HCT116 (cell line): ENCODE data around the gene CIAO2B. TPM values are rescaled to one million over a fixed set of nuclear protein-coding genes. Genes with fewer than 3 reads are reported as not detected.
A peak's percentile ranks its signal among the peaks of the same experiment; 100 is the strongest.

Experiments used
- ATAC-seq: fragments of 200-7000 bp; cut with Tn5 transposase; 2 replicates; pipeline ENCODE4 v1.9.1; 2020; ENCODE audit warnings: mild to moderate bottlenecking, moderate library complexity
- BruUV-seq: library from RNA; stranded (reverse); fragments of 400-500 nt; replicated peaks from 2 replicates; lab custom pipeline; 2021; lab: Mats Ljungman, UMichigan
- CTCF ChIA-PET: fragments of 300-600 bp; sonication (Branson Sonifier 250); formaldehyde crosslinking; loops from one replicate; lab custom pipeline; 2021; ENCODE audit warnings: antibody characterized with exemption; lab: Charles Lee
- POLR2A ChIA-PET: fragments of 300-600, 350-600 bp; sonication (Branson Sonifier 250); formaldehyde crosslinking; loops from one replicate; lab custom pipeline; 2021; ENCODE audit warnings: antibody characterized with exemption; lab: Charles Lee
- RAD21 ChIA-PET, 2 experiments: fragments of 300-600 bp; sonication (Branson Sonifier 250); formaldehyde crosslinking; loops; one replicate each; lab custom pipeline; 2023; ENCODE audit warnings: low total read pairs in 2 of 2; ENCODE audit not compliant: uncharacterized antibody in 2 of 2, unreplicated experiment in 2 of 2, low non-redundant PET in 1 of 2; lab: Charles Lee
- DNase-seq: peaks from one replicate; pipeline ENCODE4 v3.0.0-alpha.2; 2010; ENCODE audit warnings: low read depth, low spot score
- H2AFZ ChIP-seq: fragments of 200-600 bp; shearing (Covaris generic), sonication (generic); 2 replicates; pipeline ENCODE4 v1.6.1; 2017; ENCODE audit warnings: low read depth, mixed run types, mixed read lengths, antibody characterized with exemption, low read length; ENCODE audit not compliant: poor library complexity, severe bottlenecking
- H3K27ac ChIP-seq: 2 replicates; pipeline ENCODE4 v1.5.1; 2012; ENCODE audit warnings: low read depth, low read length
- H3K27me3 ChIP-seq: fragments of 200-600 bp; sonication (generic); 2 replicates; pipeline ENCODE4 v1.6.1; 2016; ENCODE audit warnings: mixed run types, low read length, mixed read lengths; ENCODE audit not compliant: insufficient read depth
- H3K36me3 ChIP-seq, 2 experiments: fragments of 200-500 bp in 1 of 2; fragments of 200-600 bp in 1 of 2; sonication (Bioruptor generic) in 1 of 2; sonication (generic) in 1 of 2; 2 replicates each; pipeline versions ENCODE4 v1.5.1 to v1.6.1; 2014 to 2016; ENCODE audit warnings: low read length in 2 of 2, inconsistent platforms in 1 of 2, mixed read lengths in 1 of 2, mixed run types in 1 of 2; ENCODE audit not compliant: insufficient read depth in 2 of 2, control insufficient read depth in 1 of 2
- H3K4me1 ChIP-seq, 2 experiments: fragments of 200-600 bp in 1 of 2; sonication (generic) in 1 of 2; 2 replicates each; pipeline versions ENCODE4 v1.5.1 to v1.6.1; 2012 to 2017; ENCODE audit warnings: low read length in 2 of 2, inconsistent platforms in 1 of 2, mild to moderate bottlenecking in 1 of 2, mixed read lengths in 1 of 2, mixed run types in 1 of 2, moderate library complexity in 1 of 2; ENCODE audit not compliant: insufficient read depth in 2 of 2, control insufficient read depth in 1 of 2
- H3K4me2 ChIP-seq: fragments of 200-600 bp; sonication (generic); 2 replicates; pipeline ENCODE4 v1.6.1; 2017; ENCODE audit warnings: mixed run types, low read length, mixed read lengths
- H3K4me3 ChIP-seq, 2 experiments: fragments of 200-600 bp in 1 of 2; sonication (generic) in 1 of 2; replicated peaks in 1 of 2; 2 replicates each; pipeline ENCODE4 v1.5.1; 2011 to 2016; ENCODE audit warnings: low read length in 2 of 2, control low read depth in 1 of 2, low read depth in 1 of 2, mild to moderate bottlenecking in 1 of 2, mixed read lengths in 1 of 2, mixed run types in 1 of 2
- H3K79me2 ChIP-seq: fragments of 200-600 bp; sonication (generic); 2 replicates; pipeline ENCODE4 v1.6.1; 2017; ENCODE audit warnings: mild to moderate bottlenecking, mixed run types, low read length, moderate library complexity, mixed read lengths; ENCODE audit not compliant: insufficient read depth
- H3K9ac ChIP-seq: fragments of 200-600 bp; sonication (generic); 2 replicates; pipeline ENCODE4 v1.6.1; 2016; ENCODE audit warnings: low read length, mixed read lengths
- H3K9me2 ChIP-seq: fragments of 200-600 bp; sonication (generic), shearing (Covaris generic); 2 replicates; pipeline ENCODE4 v1.6.1; 2017; ENCODE audit warnings: mixed run types, mild to moderate bottlenecking, moderate library complexity; ENCODE audit not compliant: insufficient read depth
- H3K9me3 ChIP-seq, 2 experiments: fragments of 200-500 bp in 1 of 2; fragments of 200-600 bp in 1 of 2; sonication (Bioruptor generic) in 1 of 2; sonication (generic) in 1 of 2; 2 replicates each; pipeline ENCODE4 v1.6.1; 2014 to 2017; ENCODE audit warnings: low read length in 2 of 2, mixed read lengths in 2 of 2, inconsistent platforms in 1 of 2, low read depth in 1 of 2, mild to moderate bottlenecking in 1 of 2, mixed run types in 1 of 2, moderate library complexity in 1 of 2; ENCODE audit not compliant: control insufficient read depth in 1 of 2, insufficient read depth in 1 of 2
- H4K20me1 ChIP-seq: fragments of 200-600 bp; sonication (generic), shearing (Covaris generic); 2 replicates; pipeline ENCODE4 v1.6.1; 2017; ENCODE audit warnings: mixed run types, mild to moderate bottlenecking, moderate library complexity; ENCODE audit not compliant: insufficient read depth
- CTCF ChIP-seq, 3 experiments: fragments of 200-600 bp in 1 of 3; sonication (generic) in 1 of 3; IDR thresholded peaks in 2 of 3; conservative IDR thresholded peaks in 1 of 3; 2 replicates each; pipeline ENCODE4 v1.5.1; 2012 to 2017; ENCODE audit warnings: low read depth in 2 of 3, low read length in 2 of 3, antibody characterized with exemption in 1 of 3, borderline replicate concordance in 1 of 3, control low read depth in 1 of 3, mild to moderate bottlenecking in 1 of 3, mixed read lengths in 1 of 3, mixed run types in 1 of 3, moderate library complexity in 1 of 3; ENCODE audit not compliant: insufficient read depth in 1 of 3
- MAX ChIP-seq: IDR thresholded peaks from 2 replicates; pipeline ENCODE4 v1.6.1; 2012
- ZNF274 ChIP-seq: fragments of 200-500 bp; sonication (Bioruptor generic); IDR thresholded peaks from 2 replicates; pipeline ENCODE4 v1.6.1; 2014; ENCODE audit warnings: mild to moderate bottlenecking, low read depth, low read length, inconsistent platforms
- intact Hi-C: fragments of 100-400 bp; cut with micrococcal nuclease; formaldehyde crosslinking; loops from 2 replicates; pipeline ENCODE4 v1.10.0; 2022
- total RNA-seq: library from RNA; stranded (reverse); gene quantifications from one replicate; pipeline ENCODE4 v1.2.1, GENCODE V29; 2021; ENCODE audit not compliant: unreplicated experiment

CIAO2B gene
- total RNA-seq, 1 experiment from 2014 or later = 113 TPM

GRCh38 chr16:66928702-66929388 lies 5.4 kb downstream of the CIAO2B start:
- H3K36me3 ChIP-seq = peaks cover 0 to 7% of the 10 kb centered on the region in 2 experiments; a peak in 1 of 4 replicates
- DNase-seq (no peak), ATAC-seq (peak; percentile 39)
- no peak overlapping the region for H2AFZ ChIP-seq
- peak in 2 of 3 experiments; percentile 57 to 61; a peak in 5 of 6 replicates for TF ChIP-seq CTCF (IDR thresholded peaks at IDR 0.05 in 2 of 3, conservative IDR thresholded peaks at IDR 0.05 in 1 of 3; ENCODE audit: borderline replicate concordance in 1 of 3, insufficient read depth in 1 of 3, low read depth in 2 of 3, low read length in 2 of 3)
- 0 out of 2 replicates have a peak, but pooled peaks have one; percentile 8 for TF ChIP-seq MAX
- TF ChIP-seq ZNF274 = no peak
- H3K4me3 ChIP-seq = no peak overlapping the region
- ChIA-PET POLR2A (no interaction called here), CTCF (interaction anchor here (1.1 to 2.8 kb wide), 12 partner anchors 14 to 524 kb away, joined by 3 to 32 read pairs (median 3); partner anchors contain the start of genes CES3 and PDP2), RAD21 (interaction anchor here (0.7 to 1.4 kb wide), 3 partner anchors 19 to 33 kb away, joined by 4 to 6 read pairs (median 5); no protein-coding TSS in a partner anchor)
- no peak overlapping the region for H3K9ac ChIP-seq
- peaks cover 19% of the 10 kb centered on the region for H3K79me2 ChIP-seq
- peaks cover 21 to 63% of the 10 kb centered on the region in 2 experiments for H3K4me1 ChIP-seq
- no peaks in the 10 kb centered on the region for H4K20me1 ChIP-seq
- H3K9me3 ChIP-seq = no peaks in the 10 kb centered on the region
- H3K27me3 ChIP-seq = no peaks in the 10 kb centered on the region
- no TSS peak for BruUV-seq
- H3K27ac ChIP-seq = 0 out of 2 replicates have a peak overlapping the region, but pooled peaks have one; percentile 22
- intact Hi-C loops = loop anchor here (1.0 kb wide), 1 partner anchor 34 kb away; no protein-coding TSS in a partner anchor
- peak overlapping the region; percentile 45 for H3K4me2 ChIP-seq
- no peaks in the 10 kb centered on the region for H3K9me2 ChIP-seq
